ENCODE measurements around the gene HMCN1.

- TF ChIP-seq, protein P1, sequence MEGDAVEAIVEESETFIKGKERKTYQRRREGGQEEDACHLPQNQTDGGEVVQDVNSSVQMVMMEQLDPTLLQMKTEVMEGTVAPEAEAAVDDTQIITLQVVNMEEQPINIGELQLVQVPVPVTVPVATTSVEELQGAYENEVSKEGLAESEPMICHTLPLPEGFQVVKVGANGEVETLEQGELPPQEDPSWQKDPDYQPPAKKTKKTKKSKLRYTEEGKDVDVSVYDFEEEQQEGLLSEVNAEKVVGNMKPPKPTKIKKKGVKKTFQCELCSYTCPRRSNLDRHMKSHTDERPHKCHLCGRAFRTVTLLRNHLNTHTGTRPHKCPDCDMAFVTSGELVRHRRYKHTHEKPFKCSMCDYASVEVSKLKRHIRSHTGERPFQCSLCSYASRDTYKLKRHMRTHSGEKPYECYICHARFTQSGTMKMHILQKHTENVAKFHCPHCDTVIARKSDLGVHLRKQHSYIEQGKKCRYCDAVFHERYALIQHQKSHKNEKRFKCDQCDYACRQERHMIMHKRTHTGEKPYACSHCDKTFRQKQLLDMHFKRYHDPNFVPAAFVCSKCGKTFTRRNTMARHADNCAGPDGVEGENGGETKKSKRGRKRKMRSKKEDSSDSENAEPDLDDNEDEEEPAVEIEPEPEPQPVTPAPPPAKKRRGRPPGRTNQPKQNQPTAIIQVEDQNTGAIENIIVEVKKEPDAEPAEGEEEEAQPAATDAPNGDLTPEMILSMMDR (IDR thresholded peaks at IDR 0.05): no peak
- TF ChIP-seq EP300 (IDR thresholded peaks at IDR 0.05): no peak
Observed at GRCh38 chr1:186073697-186074096, 339.5 kb downstream of the HMCN1 start.
